HG03571 (cell line): Measurements from ENCODE around the gene NYAP2.

Experiments used
- ATAC-seq: cut with Tn5 transposase; IDR thresholded peaks from one replicate; pipeline ENCODE4 v1.9.1; 2021; ENCODE audit not compliant: unreplicated experiment

Gene NYAP2

GRCh38 chr2:225693259-225693658, 293.7 kb downstream of the NYAP2 start:
- no peak for ATAC-seq

- no peak for ATAC-seq
These were observed 295.2 kb downstream of the NYAP2 start for GRCh38 chr2:225694664-225695063.

GRCh38 chr2:225697936-225698335, 298.4 kb downstream of the NYAP2 start:
- no peak for ATAC-seq
